Esophagus squamous epithelium (tissue), 5 donors: ENCODE data around the gene ANO4. TPM values are rescaled to one million over a fixed set of nuclear protein-coding genes. Genes with fewer than 3 reads are reported as not detected.

Experiments used
- DNase-seq: peaks from one replicate; lab custom pipeline; 2025; lab: John Stamatoyannopoulos, UW
- H3K27ac ChIP-seq, 4 donors: fragments of 200-600 bp; sonication (generic); one replicate each; pipeline ENCODE4 v1.5.1; 2016 to 2019; ENCODE audit warnings: mild to moderate bottlenecking in 1 of 4
- H3K27me3 ChIP-seq, 4 donors: fragments of 200-600 bp; sonication (generic); 1 replicate in 3 of 4; 2 replicates in 1 of 4; pipeline versions ENCODE4 v1.5.1 to v1.6.0; 2017 to 2021; ENCODE audit warnings: antibody characterized with exemption in 1 of 4
- H3K36me3 ChIP-seq, 3 donors: fragments of 200-600 bp; sonication (generic); one replicate each; pipeline ENCODE4 v1.5.1; 2016 to 2019
- H3K4me1 ChIP-seq, 3 donors: fragments of 200-600 bp; sonication (generic); one replicate each; pipeline ENCODE4 v1.5.1; 2017 to 2019
- H3K4me3 ChIP-seq, 4 donors: fragments of 200-600 bp; sonication (generic); 1 replicate in 3 of 4; 2 replicates in 1 of 4; pipeline ENCODE4 v1.5.1; 2016 to 2019; ENCODE audit warnings: mild to moderate bottlenecking in 2 of 4, moderate library complexity in 1 of 4
- H3K9me3 ChIP-seq, 3 donors: fragments of 200-600 bp; sonication (generic); one replicate each; pipeline ENCODE4 v1.5.1; 2016 to 2019
- CTCF ChIP-seq, 6 experiments: fragments of 450-650 bp in 4 of 6; fragments of 200-600 bp in 2 of 6; sonication (generic) in 2 of 6; IDR thresholded peaks; one replicate each; pipeline ENCODE4 v1.5.1; 2016 to 2019; ENCODE audit warnings: antibody characterized with exemption in 6 of 6, mild to moderate bottlenecking in 4 of 6, moderate library complexity in 4 of 6
- POLR2A ChIP-seq, 4 donors: fragments of 450-650 bp; IDR thresholded peaks; one replicate each; pipeline ENCODE4 v1.6.1; 2017; ENCODE audit warnings: antibody characterized with exemption in 4 of 4, mild to moderate bottlenecking in 4 of 4, moderate library complexity in 3 of 4
- WGBS, 2 donors: methylation state at CpG; one replicate each; pipeline ENCODE4 v1.1.5; 2018; 5-methylcytosine and 5-hydroxymethylcytosine counted together
- intact Hi-C: fragments of 100-400 bp; cut with DNase I; formaldehyde crosslinking; loops from one replicate; pipeline ENCODE4 v1.15.0; 2022
- total RNA-seq, 4 donors: library from RNA; depleted of rRNA; stranded (reverse); fragments of >200 nt; gene quantifications; one replicate each; pipeline ENCODE4 v1.1.0, GENCODE V29; 2016
- donor health status: DM: yes; HTN: yes; CAD: no.

ANO4 gene
- total RNA-seq, 4 donors from 2014 or later: 0.09 TPM; not detected in 3

GRCh38 chr12:100864366-100864765 lies 69.8 kb downstream of the ANO4 start:
- intact Hi-C loops: no loop called here
- Histone ChIP-seq H3K4me1 (peaks cover 0 to 6% (median 0%) of the 10 kb centered on the region in 3 donors), H3K36me3 (no peaks in the 10 kb centered on the region), H3K9me3 (no peaks in the 10 kb centered on the region), H3K27ac (no peak overlapping the region), H3K27me3 (no peaks in the 10 kb centered on the region), H3K4me3 (no peak overlapping the region)
- no peak for DNase-seq
- WGBS, 2 donors: 69 to 74% methylated on average over 6 of the region's 6 CpGs
- no peak for TF ChIP-seq POLR2A (IDR thresholded peaks at IDR 0.05)
- no peak for TF ChIP-seq CTCF (IDR thresholded peaks at IDR 0.05)

DNA sequence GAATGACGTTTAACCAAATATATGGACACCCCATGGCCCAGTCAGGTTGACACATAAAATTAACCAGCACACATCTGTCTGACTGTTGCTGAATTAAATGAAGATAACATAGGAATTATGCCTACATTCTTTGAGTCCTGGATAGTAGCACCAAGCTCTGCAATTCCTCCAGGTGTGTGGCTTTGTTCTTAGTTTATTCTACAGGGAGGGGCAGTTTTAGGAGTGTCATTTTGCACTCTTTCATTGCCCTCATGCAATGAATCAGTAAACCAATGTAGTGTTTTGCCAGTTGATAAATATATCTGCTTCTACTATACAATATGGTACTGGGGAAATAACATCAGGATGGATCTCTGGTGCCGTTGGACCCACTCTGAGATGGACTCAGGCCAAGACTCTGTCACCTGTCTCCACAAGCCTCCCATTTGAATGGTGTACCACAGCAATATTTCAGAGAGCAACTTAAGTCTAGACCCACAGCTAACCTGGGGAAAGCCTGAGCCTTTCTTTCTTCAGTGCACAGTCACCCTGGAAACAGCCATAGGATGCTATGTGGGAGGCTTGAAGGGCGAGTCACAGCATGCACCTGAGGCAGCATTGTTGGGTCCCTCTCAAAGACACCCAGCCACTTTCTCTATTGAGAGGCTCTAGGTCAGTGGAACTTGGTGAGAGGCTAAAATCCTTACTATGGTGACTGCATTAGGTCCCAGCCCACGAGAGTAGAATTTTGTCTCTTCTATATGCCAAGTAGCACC lies 73.2 kb downstream of the ANO4 start:
- TF ChIP-seq CTCF (IDR thresholded peaks at IDR 0.05) (no peak), POLR2A (IDR thresholded peaks at IDR 0.05) (no peak)
- Histone ChIP-seq H3K27ac (no peak overlapping the region), H3K9me3 (no peaks in the 10 kb centered on the region), H3K4me3 (no peak overlapping the region), H3K36me3 (no peaks in the 10 kb centered on the region), H3K4me1 (no peaks in the 10 kb centered on the region), H3K27me3 (no peaks in the 10 kb centered on the region)
- intact Hi-C loops: no loop called here
- WGBS, 2 donors: 50 to 62% methylated on average over 3 to 4 of the region's 4 CpGs
- DNase-seq: no peak

GRCh38 chr12:100868487-100868886 lies 73.9 kb downstream of the ANO4 start:
- Histone ChIP-seq H3K9me3 (peaks cover 0 to under 1% (median 0%) of the 10 kb centered on the region in 3 donors), H3K4me3 (no peak overlapping the region), H3K27ac (no peak overlapping the region), H3K36me3 (no peaks in the 10 kb centered on the region), H3K4me1 (no peaks in the 10 kb centered on the region), H3K27me3 (no peaks in the 10 kb centered on the region)
- DNase-seq: no peak
- TF ChIP-seq CTCF (IDR thresholded peaks at IDR 0.05): no peak
- no peak for TF ChIP-seq POLR2A (IDR thresholded peaks at IDR 0.05)
- WGBS, 2 donors: 84 to 91% methylated on average over 1 of the region's 1 CpG
- intact Hi-C loops: no loop called here

DNA sequence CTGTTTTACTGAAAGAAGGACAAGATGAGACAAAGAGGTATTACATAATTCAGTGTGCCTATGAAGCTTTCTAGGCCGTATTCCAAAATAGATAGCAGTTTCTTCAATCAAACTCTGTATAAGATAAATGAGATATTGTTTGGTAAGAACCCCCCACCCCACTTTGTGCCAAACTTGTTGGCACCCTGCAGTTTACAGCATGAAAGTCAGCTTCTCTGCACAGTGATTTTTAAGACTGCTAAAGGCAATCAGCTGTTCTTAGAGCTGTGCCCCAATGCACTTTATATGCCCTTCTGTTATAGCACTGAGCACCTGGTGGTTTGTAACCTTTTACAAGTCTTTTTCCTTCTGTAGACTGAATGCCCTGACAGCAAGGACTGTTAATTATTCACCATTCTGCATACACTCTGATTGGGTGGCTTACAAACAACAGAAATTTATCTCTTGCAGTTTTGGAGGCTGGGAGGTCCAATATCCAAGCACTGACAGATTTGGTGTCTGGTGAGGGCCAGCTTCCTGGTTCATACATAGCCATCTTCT lies 76.7 kb downstream of the ANO4 start:
- Histone ChIP-seq H3K4me3 (no peak overlapping the region), H3K27me3 (no peaks in the 10 kb centered on the region), H3K9me3 (peaks cover 0 to 11% (median 0%) of the 10 kb centered on the region in 3 donors), H3K36me3 (no peaks in the 10 kb centered on the region), H3K4me1 (no peaks in the 10 kb centered on the region), H3K27ac (no peak overlapping the region)
- TF ChIP-seq CTCF (IDR thresholded peaks at IDR 0.05) (no peak), POLR2A (IDR thresholded peaks at IDR 0.05) (no peak)
- 50 to 60% methylated on average over 1 of the region's 1 CpG for WGBS, 2 donors
- intact Hi-C loops: no loop called here
- no peak for DNase-seq

DNA sequence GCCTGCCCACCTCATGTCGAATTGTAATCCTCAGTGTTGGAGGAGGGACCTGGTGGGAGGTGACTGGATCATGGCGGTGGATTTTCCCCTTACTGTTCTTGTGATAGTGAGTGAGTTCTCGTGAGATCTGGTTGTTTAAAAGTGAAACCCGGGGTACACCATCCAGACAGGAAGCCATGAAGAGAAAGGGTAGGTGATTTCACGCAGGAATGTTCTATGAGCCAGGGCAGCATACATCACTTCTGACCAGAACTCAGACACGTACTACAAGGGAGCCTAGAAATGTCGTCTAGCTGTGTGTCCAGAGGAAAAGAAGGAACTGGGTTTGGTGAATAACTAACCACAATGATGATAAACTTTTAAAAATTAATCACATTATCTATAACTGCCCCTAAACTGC lies 80.6 kb downstream of the ANO4 start:
- no peak overlapping the region for H3K27ac ChIP-seq
- TF ChIP-seq POLR2A (IDR thresholded peaks at IDR 0.05) (no peak), CTCF (IDR thresholded peaks at IDR 0.05) (no peak)

More for the DNA sequence above, 80.6 kb downstream of the ANO4 start:
- 76 to 86% methylated on average over 7 of the region's 7 CpGs for WGBS, 2 donors
- Histone ChIP-seq H3K36me3 (no peaks in the 10 kb centered on the region), H3K4me1 (no peaks in the 10 kb centered on the region), H3K9me3 (peaks cover 0 to 11% (median 0%) of the 10 kb centered on the region in 3 donors), H3K27me3 (no peaks in the 10 kb centered on the region), H3K4me3 (no peak overlapping the region)
- intact Hi-C loops: no loop called here
- DNase-seq: no peak
